NB4 (cell line): ENCODE data around the gene KRT80.

ENCODE experiments used
- DNase-seq: peaks from one replicate; pipeline ENCODE4 v3.0.0; 2010; ENCODE audit warnings: low read depth
- H3K4me3 ChIP-seq: one replicate; pipeline ENCODE4 v1.5.1; 2011; ENCODE audit warnings: mild to moderate bottlenecking, low read depth, low read length, moderate library complexity
- MAX ChIP-seq: IDR thresholded peaks from 2 replicates; pipeline ENCODE4 v1.6.1; 2011; ENCODE audit warnings: low read depth, low read length
- MYC ChIP-seq: IDR thresholded peaks from 2 replicates; pipeline ENCODE4 v1.6.1; 2011; ENCODE audit warnings: low read depth, low read length
- POLR2A ChIP-seq: IDR thresholded peaks from 2 replicates; pipeline ENCODE4 v1.6.1; 2011; ENCODE audit warnings: mild to moderate bottlenecking; ENCODE audit not compliant: insufficient read length; ENCODE audit errors: extremely low read depth
- TF ChIP-seq, protein P1 (sequence below): IDR thresholded peaks from one replicate; pipeline ENCODE4 v1.5.1; 2012; ENCODE audit warnings: low read depth, low read length

KRT80 gene

GRCh38 chr12:52229836-52230343, 38.1 kb upstream of the KRT80 start:
- TF ChIP-seq MAX (no peak), POLR2A (no peak), MYC (no peak)
- TF ChIP-seq, protein P1, sequence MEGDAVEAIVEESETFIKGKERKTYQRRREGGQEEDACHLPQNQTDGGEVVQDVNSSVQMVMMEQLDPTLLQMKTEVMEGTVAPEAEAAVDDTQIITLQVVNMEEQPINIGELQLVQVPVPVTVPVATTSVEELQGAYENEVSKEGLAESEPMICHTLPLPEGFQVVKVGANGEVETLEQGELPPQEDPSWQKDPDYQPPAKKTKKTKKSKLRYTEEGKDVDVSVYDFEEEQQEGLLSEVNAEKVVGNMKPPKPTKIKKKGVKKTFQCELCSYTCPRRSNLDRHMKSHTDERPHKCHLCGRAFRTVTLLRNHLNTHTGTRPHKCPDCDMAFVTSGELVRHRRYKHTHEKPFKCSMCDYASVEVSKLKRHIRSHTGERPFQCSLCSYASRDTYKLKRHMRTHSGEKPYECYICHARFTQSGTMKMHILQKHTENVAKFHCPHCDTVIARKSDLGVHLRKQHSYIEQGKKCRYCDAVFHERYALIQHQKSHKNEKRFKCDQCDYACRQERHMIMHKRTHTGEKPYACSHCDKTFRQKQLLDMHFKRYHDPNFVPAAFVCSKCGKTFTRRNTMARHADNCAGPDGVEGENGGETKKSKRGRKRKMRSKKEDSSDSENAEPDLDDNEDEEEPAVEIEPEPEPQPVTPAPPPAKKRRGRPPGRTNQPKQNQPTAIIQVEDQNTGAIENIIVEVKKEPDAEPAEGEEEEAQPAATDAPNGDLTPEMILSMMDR = no peak
- H3K4me3 ChIP-seq = no peak overlapping the region
- no peak for DNase-seq

- DNase-seq = no peak
- TF ChIP-seq POLR2A = no peak
- TF ChIP-seq, protein P1 = no peak
- TF ChIP-seq MAX = no peak
- no peak for TF ChIP-seq MYC
- H3K4me3 ChIP-seq = no peak overlapping the region
These were observed 37.1 kb upstream of the KRT80 start for GRCh38 chr12:52228931-52229330.

DNA sequence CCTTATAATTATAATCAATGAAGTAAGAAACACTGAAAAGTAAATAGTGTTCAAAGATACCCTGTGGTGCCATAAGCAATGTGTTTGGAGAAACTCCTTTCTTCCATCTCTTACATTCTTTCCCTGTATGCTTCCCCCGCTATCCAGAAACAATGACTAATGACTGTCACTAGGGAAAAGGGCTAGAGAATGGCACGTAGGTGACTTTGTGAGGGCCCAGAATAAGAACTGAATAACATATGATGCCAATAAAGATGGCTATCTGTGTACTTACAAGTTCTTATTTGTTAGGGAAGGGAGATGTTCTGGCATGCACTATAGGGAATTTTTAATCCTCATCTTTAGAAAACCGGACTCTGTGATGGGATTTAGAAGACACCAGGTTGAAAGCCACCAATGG, 36.6 kb upstream of the KRT80 start:
- no peak overlapping the region for H3K4me3 ChIP-seq

GRCh38 chr12:52227606-52228166, 35.9 kb upstream of the KRT80 start:
- no peak for DNase-seq
- TF ChIP-seq MYC = no peak
- no peak for TF ChIP-seq MAX
- TF ChIP-seq, protein P1 = no peak
- no peak for TF ChIP-seq POLR2A
- no peak overlapping the region for H3K4me3 ChIP-seq

More for the DNA sequence above, 36.6 kb upstream of the KRT80 start:
- TF ChIP-seq POLR2A (no peak), MAX (no peak), MYC (no peak)
- TF ChIP-seq, protein P1 = no peak
- no peak for DNase-seq

DNA sequence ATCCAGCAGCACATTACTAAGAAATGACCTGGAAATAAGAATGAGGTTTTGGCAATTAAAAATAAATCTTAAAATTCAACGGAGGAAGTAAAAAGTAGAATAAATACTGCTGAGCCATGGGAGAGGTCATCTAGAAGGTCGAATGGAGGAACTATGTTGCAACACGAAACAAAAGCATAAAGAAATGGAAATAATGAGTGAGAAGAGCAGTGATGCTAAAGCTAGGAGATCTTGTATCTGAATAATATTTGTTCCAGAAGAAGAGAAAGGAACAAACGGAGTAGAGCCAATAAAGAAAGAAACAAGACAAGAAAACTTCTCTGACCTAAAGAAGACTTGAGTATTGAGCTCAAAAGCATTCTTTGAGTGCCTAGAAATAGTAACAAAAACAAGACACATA, 34.6 kb upstream of the KRT80 start:
- no peak for TF ChIP-seq MYC
- no peak for TF ChIP-seq POLR2A
- no peak for TF ChIP-seq MAX
- TF ChIP-seq, protein P1 = no peak
- no peak overlapping the region for H3K4me3 ChIP-seq
- DNase-seq = no peak

GRCh38 chr12:52225752-52226151, 33.9 kb upstream of the KRT80 start:
- H3K4me3 ChIP-seq = no peak overlapping the region
- no peak for DNase-seq
- TF ChIP-seq, protein P1 = no peak
- TF ChIP-seq MYC (no peak), MAX (no peak), POLR2A (no peak)
